ENCODE measurements around the gene P2RX3.

Gene P2RX3

GRCh38 chr11:57392066-57392762, 54.1 kb downstream of the P2RX3 start:
- TF ChIP-seq EP300 (IDR thresholded peaks at IDR 0.05; ENCODE audit: borderline replicate concordance) = no peak
- TF ChIP-seq ZBTB7A (IDR thresholded peaks at IDR 0.05; ENCODE audit: low read depth) = no peak
- no peak for TF ChIP-seq MAX (IDR thresholded peaks at IDR 0.05)
- TF ChIP-seq TAF1 (IDR thresholded peaks at IDR 0.05; ENCODE audit: low read depth) = no peak
- no peak for TF ChIP-seq TEAD4 (IDR thresholded peaks at IDR 0.05)
- no peak for TF ChIP-seq NFIC (IDR thresholded peaks at IDR 0.05)
- no peak for TF ChIP-seq CREB1 (IDR thresholded peaks at IDR 0.05; ENCODE audit: low read depth)
- TF ChIP-seq FOXM1 (IDR thresholded peaks at IDR 0.05; ENCODE audit: borderline replicate concordance, low read depth) = no peak
- no peak for TF ChIP-seq EGR1 (IDR thresholded peaks at IDR 0.05)
- no peak for TF ChIP-seq REST (IDR thresholded peaks at IDR 0.05; ENCODE audit: low read depth)
- TF ChIP-seq CEBPB (IDR thresholded peaks at IDR 0.05) = no peak

- TF ChIP-seq CEBPB (IDR thresholded peaks at IDR 0.05) (no peak), YY1 (IDR thresholded peaks at IDR 0.05; ENCODE audit: low read depth) (no peak), RAD21 (IDR thresholded peaks at IDR 0.05; ENCODE audit: low read depth) (no peak), EP300 (IDR thresholded peaks at IDR 0.05; ENCODE audit: borderline replicate concordance) (no peak), USF1 (IDR thresholded peaks at IDR 0.05) (no peak), ZBTB7A (IDR thresholded peaks at IDR 0.05; ENCODE audit: low read depth) (no peak), TAF1 (IDR thresholded peaks at IDR 0.05; ENCODE audit: low read depth) (no peak), EGR1 (IDR thresholded peaks at IDR 0.05) (no peak), NFIC (IDR thresholded peaks at IDR 0.05) (no peak), MAX (IDR thresholded peaks at IDR 0.05) (no peak), TCF12 (IDR thresholded peaks at IDR 0.05; ENCODE audit: low read depth) (no peak), CREB1 (IDR thresholded peaks at IDR 0.05; ENCODE audit: low read depth) (no peak), TEAD4 (IDR thresholded peaks at IDR 0.05) (no peak), REST (IDR thresholded peaks at IDR 0.05; ENCODE audit: low read depth) (no peak)
These were observed 54.6 kb downstream of the P2RX3 start for GRCh38 chr11:57392763-57393105.

- no peak for TF ChIP-seq CREB1 (IDR thresholded peaks at IDR 0.05; ENCODE audit: low read depth)
- TF ChIP-seq TEAD4 (IDR thresholded peaks at IDR 0.05) = no peak
- TF ChIP-seq FOXM1 (IDR thresholded peaks at IDR 0.05; ENCODE audit: borderline replicate concordance, low read depth) = no peak
- TF ChIP-seq REST (IDR thresholded peaks at IDR 0.05; ENCODE audit: low read depth) = no peak
- TF ChIP-seq CEBPB (IDR thresholded peaks at IDR 0.05) = no peak
- no peak for TF ChIP-seq TCF12 (IDR thresholded peaks at IDR 0.05; ENCODE audit: low read depth)
- TF ChIP-seq EP300 (IDR thresholded peaks at IDR 0.05; ENCODE audit: borderline replicate concordance) = no peak
- TF ChIP-seq RAD21 (IDR thresholded peaks at IDR 0.05; ENCODE audit: low read depth) = no peak
- TF ChIP-seq USF1 (IDR thresholded peaks at IDR 0.05) = no peak
- no peak for TF ChIP-seq TAF1 (IDR thresholded peaks at IDR 0.05; ENCODE audit: low read depth)
- no peak for TF ChIP-seq EGR1 (IDR thresholded peaks at IDR 0.05)
These were observed 56.2 kb downstream of the P2RX3 start for GRCh38 chr11:57394203-57394965.
